ENCODE results near the gene THRA.

The THRA gene

GRCh38 chr17:40059729-40060475 lies 2.9 kb upstream of the THRA start:
- no peak overlapping the region for H3K4me3 ChIP-seq (ENCODE audit: low read length)
- H3K9ac ChIP-seq (ENCODE audit: low read length) = no peak overlapping the region
- no peaks in the 10 kb centered on the region for H3K36me3 ChIP-seq (ENCODE audit: control insufficient read depth, insufficient read depth, low read length, severe bottlenecking)
- H3K4me1 ChIP-seq (ENCODE audit: control insufficient read depth, insufficient read depth, low read length) = peaks cover 21% of the 10 kb centered on the region
- no peak for DNase-seq (ENCODE audit: low read depth)
- no peaks in the 10 kb centered on the region for H3K27me3 ChIP-seq (replicated peaks; ENCODE audit: control insufficient read depth, insufficient read depth, low read length)
- H3K9me3 ChIP-seq (ENCODE audit: control insufficient read depth, low read length) = no peaks in the 10 kb centered on the region

- H3K27me3 ChIP-seq (replicated peaks; ENCODE audit: control insufficient read depth, insufficient read depth, low read length) = no peaks in the 10 kb centered on the region
- no peaks in the 10 kb centered on the region for H3K9me3 ChIP-seq (ENCODE audit: control insufficient read depth, low read length)
- no peak overlapping the region for H3K4me3 ChIP-seq (ENCODE audit: low read length)
- DNase-seq (ENCODE audit: low read depth) = no peak
- H3K36me3 ChIP-seq (ENCODE audit: control insufficient read depth, insufficient read depth, low read length, severe bottlenecking) = no peaks in the 10 kb centered on the region
- H3K4me1 ChIP-seq (ENCODE audit: control insufficient read depth, insufficient read depth, low read length) = peaks cover 30% of the 10 kb centered on the region
- H3K9ac ChIP-seq (ENCODE audit: low read length) = no peak overlapping the region
Observed at GRCh38 chr17:40060887-40061608, 1.7 kb upstream of the THRA start.

- H3K4me3 ChIP-seq (ENCODE audit: low read length) = no peak overlapping the region
- no peak for DNase-seq (ENCODE audit: low read depth)
Observed at GRCh38 chr17:40061609-40062038, 1.1 kb upstream of the THRA start.

GRCh38 chr17:40063187-40063771 lies 514 bp downstream of the THRA start:
- H3K27me3 ChIP-seq (replicated peaks; ENCODE audit: control insufficient read depth, insufficient read depth, low read length) = no peaks in the 10 kb centered on the region
- H3K4me1 ChIP-seq (ENCODE audit: control insufficient read depth, insufficient read depth, low read length) = peaks cover 35% of the 10 kb centered on the region
- H3K4me3 ChIP-seq (ENCODE audit: low read length) = peak overlapping the region; percentile 95
- H3K9me3 ChIP-seq (ENCODE audit: control insufficient read depth, low read length) = no peaks in the 10 kb centered on the region
- H3K36me3 ChIP-seq (ENCODE audit: control insufficient read depth, insufficient read depth, low read length, severe bottlenecking) = no peaks in the 10 kb centered on the region
- peak overlapping the region; percentile 97 for H3K9ac ChIP-seq (ENCODE audit: low read length)
- peak; percentile 72 for DNase-seq (ENCODE audit: low read depth)

More at GRCh38 chr17:40061609-40062038, 1.1 kb upstream of the THRA start:
- Histone ChIP-seq H3K27me3 (replicated peaks; ENCODE audit: control insufficient read depth, insufficient read depth, low read length) (no peaks in the 10 kb centered on the region), H3K4me1 (ENCODE audit: control insufficient read depth, insufficient read depth, low read length) (peaks cover 31% of the 10 kb centered on the region), H3K36me3 (ENCODE audit: control insufficient read depth, insufficient read depth, low read length, severe bottlenecking) (no peaks in the 10 kb centered on the region), H3K9me3 (ENCODE audit: control insufficient read depth, low read length) (no peaks in the 10 kb centered on the region), H3K9ac (ENCODE audit: low read length) (no peak overlapping the region)

- Histone ChIP-seq H3K9ac (ENCODE audit: low read length) (peak overlapping the region; percentile 97), H3K27me3 (replicated peaks; ENCODE audit: control insufficient read depth, insufficient read depth, low read length) (no peaks in the 10 kb centered on the region), H3K4me3 (ENCODE audit: low read length) (peak overlapping the region; percentile 95), H3K9me3 (ENCODE audit: control insufficient read depth, low read length) (no peaks in the 10 kb centered on the region), H3K36me3 (ENCODE audit: control insufficient read depth, insufficient read depth, low read length, severe bottlenecking) (no peaks in the 10 kb centered on the region), H3K4me1 (ENCODE audit: control insufficient read depth, insufficient read depth, low read length) (peaks cover 38% of the 10 kb centered on the region)
- no peak for DNase-seq (ENCODE audit: low read depth)
Observed at GRCh38 chr17:40063901-40064531, 1.3 kb downstream of the THRA start.

GRCh38 chr17:40064971-40065768 lies 2.4 kb downstream of the THRA start:
- H3K9me3 ChIP-seq (ENCODE audit: control insufficient read depth, low read length) = no peaks in the 10 kb centered on the region
- no peaks in the 10 kb centered on the region for H3K36me3 ChIP-seq (ENCODE audit: control insufficient read depth, insufficient read depth, low read length, severe bottlenecking)
- H3K9ac ChIP-seq (ENCODE audit: low read length) = peak overlapping the region; percentile 97
- H3K4me1 ChIP-seq (ENCODE audit: control insufficient read depth, insufficient read depth, low read length) = peaks cover 49% of the 10 kb centered on the region
- H3K4me3 ChIP-seq (ENCODE audit: low read length) = peak overlapping the region; percentile 95
- peak; percentile 53 for DNase-seq (ENCODE audit: low read depth)
- H3K27me3 ChIP-seq (replicated peaks; ENCODE audit: control insufficient read depth, insufficient read depth, low read length) = no peaks in the 10 kb centered on the region

GRCh38 chr17:40065769-40066510 lies 3.2 kb downstream of the THRA start:
- DNase-seq (ENCODE audit: low read depth) = peak; percentile 17

GRCh38 chr17:40067710-40068109 lies 4.9 kb downstream of the THRA start:
- H3K4me3 ChIP-seq (ENCODE audit: low read length) = no peak overlapping the region
- no peaks in the 10 kb centered on the region for H3K27me3 ChIP-seq (replicated peaks; ENCODE audit: control insufficient read depth, insufficient read depth, low read length)
- H3K4me1 ChIP-seq (ENCODE audit: control insufficient read depth, insufficient read depth, low read length) = peaks cover 71% of the 10 kb centered on the region
- H3K9ac ChIP-seq (ENCODE audit: low read length) = peak overlapping the region; percentile 81
- H3K9me3 ChIP-seq (ENCODE audit: control insufficient read depth, low read length) = no peaks in the 10 kb centered on the region
- no peak for DNase-seq (ENCODE audit: low read depth)
- H3K36me3 ChIP-seq (ENCODE audit: control insufficient read depth, insufficient read depth, low read length, severe bottlenecking) = no peaks in the 10 kb centered on the region

More at GRCh38 chr17:40065769-40066510, 3.2 kb downstream of the THRA start:
- Histone ChIP-seq H3K27me3 (replicated peaks; ENCODE audit: control insufficient read depth, insufficient read depth, low read length) (no peaks in the 10 kb centered on the region), H3K4me1 (ENCODE audit: control insufficient read depth, insufficient read depth, low read length) (peaks cover 57% of the 10 kb centered on the region), H3K9ac (ENCODE audit: low read length) (peak overlapping the region; percentile 2), H3K9me3 (ENCODE audit: control insufficient read depth, low read length) (no peaks in the 10 kb centered on the region), H3K4me3 (ENCODE audit: low read length) (no peak overlapping the region), H3K36me3 (ENCODE audit: control insufficient read depth, insufficient read depth, low read length, severe bottlenecking) (no peaks in the 10 kb centered on the region)

- no peaks in the 10 kb centered on the region for H3K27me3 ChIP-seq (replicated peaks; ENCODE audit: control insufficient read depth, insufficient read depth, low read length)
- H3K9me3 ChIP-seq (ENCODE audit: control insufficient read depth, low read length) = no peaks in the 10 kb centered on the region
- H3K4me1 ChIP-seq (ENCODE audit: control insufficient read depth, insufficient read depth, low read length) = peaks cover 76% of the 10 kb centered on the region
- peak overlapping the region; percentile 72 for H3K4me3 ChIP-seq (ENCODE audit: low read length)
- peak; percentile 31 for DNase-seq (ENCODE audit: low read depth)
- no peaks in the 10 kb centered on the region for H3K36me3 ChIP-seq (ENCODE audit: control insufficient read depth, insufficient read depth, low read length, severe bottlenecking)
- peak overlapping the region; percentile 81 for H3K9ac ChIP-seq (ENCODE audit: low read length)
Observed at GRCh38 chr17:40068129-40068581, 5.4 kb downstream of the THRA start.

GRCh38 chr17:40068584-40068916 lies 5.8 kb downstream of the THRA start:
- Histone ChIP-seq H3K36me3 (ENCODE audit: control insufficient read depth, insufficient read depth, low read length, severe bottlenecking) (no peaks in the 10 kb centered on the region), H3K4me1 (ENCODE audit: control insufficient read depth, insufficient read depth, low read length) (peaks cover 80% of the 10 kb centered on the region), H3K27me3 (replicated peaks; ENCODE audit: control insufficient read depth, insufficient read depth, low read length) (no peaks in the 10 kb centered on the region), H3K9ac (ENCODE audit: low read length) (peak overlapping the region; percentile 81), H3K4me3 (ENCODE audit: low read length) (peak overlapping the region; percentile 72), H3K9me3 (ENCODE audit: control insufficient read depth, low read length) (no peaks in the 10 kb centered on the region)
- no peak for DNase-seq (ENCODE audit: low read depth)

Data from adipocyte (in vitro differentiated cells).